Measurements from ENCODE around the gene GRIK2. TPM values are rescaled to one million over a fixed set of nuclear protein-coding genes. Genes with fewer than 3 reads are reported as not detected.

GRIK2 gene
- total RNA-seq, 4 donors from 2014 or later: 0.47 to 7.8 (median 1.7) TPM

- no peak for ATAC-seq (ENCODE audit: low FRiP score)
Measured at GRCh38 chr6:101400326-101401135, 7.0 kb downstream of the GRIK2 start.

GRCh38 chr6:101401171-101401570 is 7.7 kb downstream of the GRIK2 start:
- TF ChIP-seq CTCF (IDR thresholded peaks at IDR 0.05): no peak
- ATAC-seq (ENCODE audit: low FRiP score) (no peak), DNase-seq (ENCODE audit: low spot score) (no peak)

More at GRCh38 chr6:101400326-101401135, 7.0 kb downstream of the GRIK2 start:
- no peak for TF ChIP-seq CTCF (IDR thresholded peaks at IDR 0.05)
- no peak for DNase-seq (ENCODE audit: low spot score)

GRCh38 chr6:101401792-101402621 is 8.5 kb downstream of the GRIK2 start:
- ATAC-seq (ENCODE audit: low FRiP score): no peak
- DNase-seq (ENCODE audit: low spot score): no peak
- no peak for TF ChIP-seq CTCF (IDR thresholded peaks at IDR 0.05)

- ATAC-seq (ENCODE audit: low FRiP score) (no peak), DNase-seq (ENCODE audit: low spot score) (no peak)
- TF ChIP-seq CTCF (IDR thresholded peaks at IDR 0.05): no peak
Measured at GRCh38 chr6:101402622-101403031, 9.1 kb downstream of the GRIK2 start.

GRCh38 chr6:101403216-101403945 is 9.9 kb downstream of the GRIK2 start:
- ATAC-seq (ENCODE audit: low FRiP score): no peak
- no peak for DNase-seq (ENCODE audit: low spot score)
- TF ChIP-seq CTCF (IDR thresholded peaks at IDR 0.05): no peak

- DNase-seq (ENCODE audit: low spot score): no peak
- TF ChIP-seq CTCF (IDR thresholded peaks at IDR 0.05): no peak
- no peak for ATAC-seq (ENCODE audit: low FRiP score)
Measured at GRCh38 chr6:101404775-101405174, 11.3 kb downstream of the GRIK2 start.

Data from omental fat pad (tissue), 4 donors.